ENCODE measurements around the gene MUC6. TPM values are rescaled to one million over a fixed set of nuclear protein-coding genes. Genes with fewer than 3 reads are reported as not detected.

Gene MUC6
- total and polyA plus RNA-seq, 2 donors (not counting 3 experiments of a cell fraction or from before 2014, with no cell fraction given), result not detected

DNA sequence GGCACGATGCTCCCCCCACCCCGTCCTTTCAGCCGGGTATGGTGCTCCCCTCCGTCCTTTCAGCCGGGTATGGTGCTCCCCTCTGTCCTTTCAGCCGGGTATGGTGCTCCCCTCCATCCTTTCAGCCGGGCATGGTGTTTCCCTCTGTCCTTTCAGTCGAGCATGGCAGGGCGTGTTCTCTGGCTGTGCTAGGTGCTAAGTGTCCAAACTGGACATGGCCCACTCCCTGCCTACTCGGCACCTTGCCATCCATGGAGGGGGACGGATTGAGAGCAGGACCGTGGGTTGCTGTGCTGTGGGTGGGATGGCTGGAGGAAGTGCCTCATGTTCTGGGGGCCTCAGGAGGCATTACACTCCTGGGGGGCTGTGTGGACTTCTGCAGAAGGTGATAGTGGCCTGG lies 45.5 kb downstream of the MUC6 start:
- no peaks in the 10 kb centered on the region for H3K4me1 ChIP-seq (ENCODE audit: control insufficient read depth, extremely low read depth, insufficient read depth, low read length)
- BruUV-seq (replicated peaks), result no TSS peak
- no peaks in the 10 kb centered on the region for H3K27me3 ChIP-seq (ENCODE audit: control insufficient read depth in 2 of 2, insufficient read depth in 2 of 2, low read length in 2 of 2)
- no peaks in the 10 kb centered on the region for H3K9me3 ChIP-seq (replicated peaks; ENCODE audit: control insufficient read depth, insufficient read depth, low read length)
- ChIA-PET CTCF (no interaction called here), POLR2A (no interaction called here)
- dilution Hi-C loops (cut with MboI; ENCODE audit: extremely low pct_ligation_motif_present, low sequenced_read_pairs), result no loop called here
- no peak overlapping the region for H3K27ac ChIP-seq (ENCODE audit: insufficient read depth, low read depth, low read length)
- H3K9me1 ChIP-seq (replicated peaks; ENCODE audit: control insufficient read depth, extremely low read depth, insufficient read depth, low read length), result no peaks in the 10 kb centered on the region
- DNase-seq (ENCODE audit: low read depth, low spot score) (no peak), FAIRE-seq (no peak)
- TF ChIP-seq JUN (IDR thresholded peaks at IDR 0.05; ENCODE audit: borderline replicate concordance, insufficient read depth, insufficient read length, low read depth) (no peak), EZH2 (IDR thresholded peaks at IDR 0.05; ENCODE audit: borderline replicate concordance, low read depth, low read length, severe bottlenecking) (no peak), FOS (IDR thresholded peaks at IDR 0.05; ENCODE audit: borderline replicate concordance, insufficient read depth, low read length) (no peak), POLR2AphosphoS5 (IDR thresholded peaks at IDR 0.05; ENCODE audit: insufficient read depth, low read depth, low read length) (no peak), MYC (IDR thresholded peaks at IDR 0.05; ENCODE audit: low read depth, low read length) (no peak), GATA2 (IDR thresholded peaks at IDR 0.05; ENCODE audit: insufficient read depth, insufficient read length, low read depth, low read length) (no peak), POLR2A (IDR thresholded peaks at IDR 0.05; ENCODE audit: low read depth, low read length) (no peak)
- TF ChIP-seq, protein P1, sequence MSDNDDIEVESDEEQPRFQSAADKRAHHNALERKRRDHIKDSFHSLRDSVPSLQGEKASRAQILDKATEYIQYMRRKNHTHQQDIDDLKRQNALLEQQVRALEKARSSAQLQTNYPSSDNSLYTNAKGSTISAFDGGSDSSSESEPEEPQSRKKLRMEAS (IDR thresholded peaks at IDR 0.05; ENCODE audit: insufficient read depth, insufficient read length), result no peak
- TF ChIP-seq, protein P2, sequence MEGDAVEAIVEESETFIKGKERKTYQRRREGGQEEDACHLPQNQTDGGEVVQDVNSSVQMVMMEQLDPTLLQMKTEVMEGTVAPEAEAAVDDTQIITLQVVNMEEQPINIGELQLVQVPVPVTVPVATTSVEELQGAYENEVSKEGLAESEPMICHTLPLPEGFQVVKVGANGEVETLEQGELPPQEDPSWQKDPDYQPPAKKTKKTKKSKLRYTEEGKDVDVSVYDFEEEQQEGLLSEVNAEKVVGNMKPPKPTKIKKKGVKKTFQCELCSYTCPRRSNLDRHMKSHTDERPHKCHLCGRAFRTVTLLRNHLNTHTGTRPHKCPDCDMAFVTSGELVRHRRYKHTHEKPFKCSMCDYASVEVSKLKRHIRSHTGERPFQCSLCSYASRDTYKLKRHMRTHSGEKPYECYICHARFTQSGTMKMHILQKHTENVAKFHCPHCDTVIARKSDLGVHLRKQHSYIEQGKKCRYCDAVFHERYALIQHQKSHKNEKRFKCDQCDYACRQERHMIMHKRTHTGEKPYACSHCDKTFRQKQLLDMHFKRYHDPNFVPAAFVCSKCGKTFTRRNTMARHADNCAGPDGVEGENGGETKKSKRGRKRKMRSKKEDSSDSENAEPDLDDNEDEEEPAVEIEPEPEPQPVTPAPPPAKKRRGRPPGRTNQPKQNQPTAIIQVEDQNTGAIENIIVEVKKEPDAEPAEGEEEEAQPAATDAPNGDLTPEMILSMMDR (IDR thresholded peaks at IDR 0.05; ENCODE audit: extremely low read depth in 1 of 2, insufficient read depth in 1 of 2, low read depth in 1 of 2, low read length in 2 of 2), result no peak
- no peaks in the 10 kb centered on the region for H4K20me1 ChIP-seq (replicated peaks; ENCODE audit: control insufficient read depth, extremely low read depth, insufficient read depth, low read length)
- no peak overlapping the region for H3K4me3 ChIP-seq (replicated peaks in 1 of 3; ENCODE audit: insufficient read depth in 1 of 3, low read depth in 1 of 3, low read length in 3 of 3)
- peaks cover 17 to 61% of the 10 kb centered on the region in 2 experiments for H3K36me3 ChIP-seq (ENCODE audit: control insufficient read depth in 2 of 2, extremely low read depth in 1 of 2, insufficient read depth in 2 of 2, low read length in 2 of 2)
- peaks cover 2% of the 10 kb centered on the region for H3K79me2 ChIP-seq (ENCODE audit: control insufficient read depth, insufficient read depth, low read length)
- H3K9ac ChIP-seq (replicated peaks; ENCODE audit: extremely low read depth, insufficient read depth, low read length), result no peak overlapping the region
- no peak overlapping the region for H3K4me2 ChIP-seq (ENCODE audit: insufficient read depth, low read length)
- no peak overlapping the region for H2AFZ ChIP-seq (ENCODE audit: low read depth, low read length)
- intact Hi-C loops (cut with micrococcal nuclease), result no loop called here
